GM21717 (cell line): ENCODE data around the gene TIFAB.

ENCODE experiments used
- ATAC-seq: cut with Tn5 transposase; IDR thresholded peaks from one replicate; pipeline ENCODE4 v1.9.1; 2021; ENCODE audit warnings: mild to moderate bottlenecking, moderate library complexity; ENCODE audit not compliant: unreplicated experiment

Gene TIFAB

GRCh38 chr5:135429301-135430134, 22.6 kb downstream of the TIFAB start:
- no peak for ATAC-seq

GRCh38 chr5:135428586-135428985, 23.6 kb downstream of the TIFAB start:
- ATAC-seq = no peak

- peak; percentile 84 for ATAC-seq
Observed at GRCh38 chr5:135426102-135427082, 25.8 kb downstream of the TIFAB start.

GRCh38 chr5:135425641-135426040, 26.5 kb downstream of the TIFAB start:
- ATAC-seq = no peak

- no peak for ATAC-seq
Observed at GRCh38 chr5:135423846-135424168, 28.3 kb downstream of the TIFAB start.

GRCh38 chr5:135423146-135423845, 28.9 kb downstream of the TIFAB start:
- no peak for ATAC-seq

- ATAC-seq = no peak
Observed at GRCh38 chr5:135422419-135422818, 29.7 kb downstream of the TIFAB start.

GRCh38 chr5:135417083-135417482, 35.1 kb downstream of the TIFAB start:
- ATAC-seq = no peak

- no peak for ATAC-seq
Observed at GRCh38 chr5:135405082-135405481, 47.1 kb downstream of the TIFAB start.

GRCh38 chr5:135402031-135402430, 50.1 kb downstream of the TIFAB start:
- ATAC-seq = no peak

GRCh38 chr5:135400866-135401265, 51.3 kb downstream of the TIFAB start:
- no peak for ATAC-seq

- ATAC-seq = no peak
Observed at GRCh38 chr5:135399794-135400542, 52.2 kb downstream of the TIFAB start.

- peak; percentile 83 for ATAC-seq
Observed at GRCh38 chr5:135398855-135399793, 53.0 kb downstream of the TIFAB start, which contains the start of gene MACROH2A1. MACROH2A1 (minus strand) TSS chr5:135399231; CDS start chr5:135389093, 10,138 bp downstream.

- ATAC-seq = peak; percentile 28
Observed at GRCh38 chr5:135398160-135398854, 53.8 kb downstream of the TIFAB start.
